Measurements from ENCODE around the gene COL12A1. TPM values are rescaled to one million over a fixed set of nuclear protein-coding genes. Genes with fewer than 3 reads are reported as not detected.
A peak's percentile ranks its signal among the peaks of the same experiment; 100 is the strongest.

COL12A1 gene
- total and polyA plus RNA-seq, 10 of the 15 experiments (the other 5 are each of a cell fraction or from before 2014, with no cell fraction given), result under 0.01 to 0.69 (median 0.11) TPM; not detected in 6

GRCh38 chr6:75236630-75237029 is 30.8 kb upstream of the COL12A1 start:
- Histone ChIP-seq H3K4me1 (ENCODE audit: control insufficient read depth, insufficient read depth, low read length) (no peaks in the 10 kb centered on the region), H3K9me3 (replicated peaks; ENCODE audit: control insufficient read depth, insufficient read depth, low read length) (no peaks in the 10 kb centered on the region), H4K20me1 (ENCODE audit: control insufficient read depth, insufficient read depth) (peaks cover 3% of the 10 kb centered on the region; the same call in 1 of the 2 replicates), H3K4me3 (no peak overlapping the region), H3K4me2 (ENCODE audit: control insufficient read depth, insufficient read depth) (no peak overlapping the region), H3K9ac (ENCODE audit: control insufficient read depth, insufficient read depth, low read length) (no peak overlapping the region), H3K79me2 (ENCODE audit: control insufficient read depth, insufficient read depth, low read length) (peaks cover 7% of the 10 kb centered on the region), H3K27ac (ENCODE audit: control insufficient read depth, insufficient read depth) (no peak overlapping the region), H3K36me3 (ENCODE audit: control insufficient read depth in 2 of 2, insufficient read depth in 2 of 2, low read length in 1 of 2) (peaks cover 3 to 19% of the 10 kb centered on the region in 2 experiments), H2AFZ (ENCODE audit: control insufficient read depth, low read depth, low read length) (no peak overlapping the region), H3K27me3 (replicated peaks in 1 of 2; ENCODE audit: control insufficient read depth in 2 of 2, insufficient read depth in 2 of 2, low read length in 1 of 2) (no peaks in the 10 kb centered on the region)
- CTCF ChIA-PET, result interaction anchor here (1.5 to 1.9 kb wide), 2 partner anchors 10 to 31 kb away, joined by 3 to 5 read pairs; no protein-coding TSS in a partner anchor
- POLR2A ChIA-PET, result interaction anchor here (0.6 kb wide), 2 partner anchors 22 to 269 kb away, joined by 4 to 6 read pairs; no protein-coding TSS in a partner anchor
- no peak for DNase-seq (ENCODE audit: low read depth, low spot score)
- in situ Hi-C loops (cut with MboI) (loop anchor here (25.0 kb wide), 1 partner anchor 1799 kb away; no protein-coding TSS in a partner anchor), intact Hi-C loops (cut with micrococcal nuclease; ENCODE audit: unreplicated experiment) (no loop called here)
- WGBS (ENCODE audit: insufficient coverage, insufficient replicate concordance, low lambda C conversion rate, missing lambda C conversion rate), result 98% methylated on average over 4 of the region's 4 CpGs
- ATAC-seq, result no peak
- TF ChIP-seq MYC (IDR thresholded peaks at IDR 0.05; ENCODE audit: insufficient read depth, insufficient read length, insufficient replicate concordance, low read length, severe bottlenecking) (no peak), SP1 (IDR thresholded peaks at IDR 0.05; ENCODE audit: low read depth, low read length) (no peak), PML (IDR thresholded peaks at IDR 0.05; ENCODE audit: low read length) (peak; percentile 36; the same call in 1 of the 2 replicates), POLR2AphosphoS2 (IDR thresholded peaks at IDR 0.05; ENCODE audit: low read depth, low read length) (0 out of 2 replicates have a peak, but pooled peaks have one; percentile 29), FOXK2 (IDR thresholded peaks at IDR 0.05) (no peak), ZNF274 (IDR thresholded peaks at IDR 0.05; ENCODE audit: insufficient read depth, insufficient read length) (no peak)
- no peak for FAIRE-seq
- no TSS peak for BruUV-seq (replicated peaks)
- RAD21 ChIA-PET (ENCODE audit: unreplicated experiment), result no interaction called here
- SMC1A ChIA-PET (ENCODE audit: uncharacterized antibody, unreplicated experiment), result interaction anchor here (0.6 to 1.2 kb wide), 2 partner anchors 9 to 1372 kb away, joined by 4 to 5 read pairs; no protein-coding TSS in a partner anchor

GRCh38 chr6:75235271-75235670 is 29.4 kb upstream of the COL12A1 start:
- Histone ChIP-seq H3K9me3 (replicated peaks; ENCODE audit: control insufficient read depth, insufficient read depth, low read length) (no peaks in the 10 kb centered on the region), H3K27me3 (replicated peaks in 1 of 2; ENCODE audit: control insufficient read depth in 2 of 2, insufficient read depth in 2 of 2, low read length in 1 of 2) (no peaks in the 10 kb centered on the region), H2AFZ (ENCODE audit: control insufficient read depth, low read depth, low read length) (no peak overlapping the region), H3K79me2 (ENCODE audit: control insufficient read depth, insufficient read depth, low read length) (no peaks in the 10 kb centered on the region), H3K9ac (ENCODE audit: control insufficient read depth, insufficient read depth, low read length) (no peak overlapping the region), H3K4me3 (no peak overlapping the region), H4K20me1 (ENCODE audit: control insufficient read depth, insufficient read depth) (peaks cover 3% of the 10 kb centered on the region; the same call in 1 of the 2 replicates), H3K4me2 (ENCODE audit: control insufficient read depth, insufficient read depth) (no peak overlapping the region), H3K36me3 (ENCODE audit: control insufficient read depth in 2 of 2, insufficient read depth in 2 of 2, low read length in 1 of 2) (peaks cover 3 to 17% of the 10 kb centered on the region in 2 experiments), H3K4me1 (ENCODE audit: control insufficient read depth, insufficient read depth, low read length) (no peaks in the 10 kb centered on the region), H3K27ac (ENCODE audit: control insufficient read depth, insufficient read depth) (no peak overlapping the region)
- intact Hi-C loops (cut with micrococcal nuclease; ENCODE audit: unreplicated experiment), result no loop called here
- 45% methylated on average over 2 of the region's 2 CpGs for WGBS (ENCODE audit: insufficient coverage, insufficient replicate concordance, low lambda C conversion rate, missing lambda C conversion rate)
- SMC1A ChIA-PET (ENCODE audit: uncharacterized antibody, unreplicated experiment), result interaction anchor here (1.4 kb wide), 1 partner anchor 25 kb away, joined by 6 read pairs; no protein-coding TSS in a partner anchor
- RAD21 ChIA-PET (ENCODE audit: unreplicated experiment), result no interaction called here
- POLR2A ChIA-PET, result interaction anchor here (1.0 kb wide), 1 partner anchor 8 kb away, joined by 3 read pairs; the partner anchor contains the start of gene COX7A2
- no TSS peak for BruUV-seq (replicated peaks)
- ATAC-seq (no peak), FAIRE-seq (no peak), DNase-seq (ENCODE audit: low read depth, low spot score) (no peak)
- CTCF ChIA-PET, result interaction anchor here (1.4 to 2.1 kb wide), 2 partner anchors 8 to 26 kb away, joined by 5 to 7 read pairs; no protein-coding TSS in a partner anchor
- in situ Hi-C loops (cut with MboI), result loop anchor here (25.0 kb wide), 1 partner anchor 1798 kb away; no protein-coding TSS in a partner anchor
- no peak for TF ChIP-seq ZNF384 (IDR thresholded peaks at IDR 0.05; ENCODE audit: borderline replicate concordance, low read depth, low read length)
- no peak for TF ChIP-seq USF1 (IDR thresholded peaks at IDR 0.05; ENCODE audit: borderline replicate concordance, extremely low read length, insufficient read depth, low read depth, low read length)
- no peak for TF ChIP-seq SUPT20H (IDR thresholded peaks at IDR 0.05; ENCODE audit: borderline replicate concordance, control insufficient read depth, low read depth, low read length)
- TF ChIP-seq ATF7 (IDR thresholded peaks at IDR 0.05; ENCODE audit: low read depth), result no peak
- no peak for TF ChIP-seq RBBP5 (conservative IDR thresholded peaks at IDR 0.05)
- no peak for TF ChIP-seq BCLAF1 (IDR thresholded peaks at IDR 0.05)
- TF ChIP-seq ATF3 (IDR thresholded peaks at IDR 0.05; ENCODE audit: borderline replicate concordance, extremely low read depth, low read depth, low read length), result no peak
